ENCODE data around the gene POLE3.
"Not testable (repeated sequence)": the region's sequence is repeated elsewhere in the genome, so short reads cannot be mapped to it uniquely, and the experiment has no call there.

The POLE3 gene

GRCh38 chr9:113421726-113422125 is 11.3 kb upstream of the POLE3 start:
- H3K27ac Mint-ChIP-seq = no peak overlapping the region
- no peak overlapping the region for H3K4me3 Mint-ChIP-seq
- no peaks in the 10 kb centered on the region for H3K9me3 Mint-ChIP-seq
- H3K27me3 Mint-ChIP-seq (ENCODE audit: low read depth) = peaks cover 10% of the 10 kb centered on the region
- no peaks in the 10 kb centered on the region for H3K4me1 Mint-ChIP-seq (ENCODE audit: low read depth)
- no peaks in the 10 kb centered on the region for H3K36me3 Mint-ChIP-seq (ENCODE audit: low read depth)

GRCh38 chr9:113417370-113417769 is 6.9 kb upstream of the POLE3 start:
- Mint-ChIP-seq H3K9me3 (no peaks in the 10 kb centered on the region), H3K27ac (no peak overlapping the region), H3K4me3 (no peak overlapping the region), H3K4me1 (ENCODE audit: low read depth) (no peaks in the 10 kb centered on the region), H3K27me3 (ENCODE audit: low read depth) (peaks cover 6% of the 10 kb centered on the region), H3K36me3 (ENCODE audit: low read depth) (no peaks in the 10 kb centered on the region)

GRCh38 chr9:113416149-113416721 is 5.8 kb upstream of the POLE3 start:
- peaks cover 6% of the 10 kb centered on the region for H3K27me3 Mint-ChIP-seq (ENCODE audit: low read depth)
- no peaks in the 10 kb centered on the region for H3K36me3 Mint-ChIP-seq (ENCODE audit: low read depth)
- no peak overlapping the region for H3K4me3 Mint-ChIP-seq
- no peaks in the 10 kb centered on the region for H3K4me1 Mint-ChIP-seq (ENCODE audit: low read depth)
- H3K27ac Mint-ChIP-seq = no peak overlapping the region
- no peaks in the 10 kb centered on the region for H3K9me3 Mint-ChIP-seq

- Mint-ChIP-seq H3K9me3 (no peaks in the 10 kb centered on the region), H3K27me3 (ENCODE audit: low read depth) (no peaks in the 10 kb centered on the region), H3K4me1 (ENCODE audit: low read depth) (peaks cover 17% of the 10 kb centered on the region), H3K36me3 (ENCODE audit: low read depth) (peaks cover 25% of the 10 kb centered on the region), H3K27ac (peak overlapping the region; percentile 99), H3K4me3 (peak overlapping the region; percentile 97)
These were observed 630 bp downstream of the POLE3 start for GRCh38 chr9:113409883-113410206.

GRCh38 chr9:113409481-113409880 is 994 bp downstream of the POLE3 start:
- Mint-ChIP-seq H3K9me3 (no peaks in the 10 kb centered on the region), H3K4me3 (peak overlapping the region; percentile 97), H3K27ac (peak overlapping the region; percentile 99), H3K36me3 (ENCODE audit: low read depth) (peaks cover 25% of the 10 kb centered on the region), H3K4me1 (ENCODE audit: low read depth) (peaks cover 17% of the 10 kb centered on the region), H3K27me3 (ENCODE audit: low read depth) (no peaks in the 10 kb centered on the region)

GRCh38 chr9:113406873-113407511 is 3.5 kb downstream of the POLE3 start:
- Mint-ChIP-seq H3K4me1 (ENCODE audit: low read depth) (peaks cover 17% of the 10 kb centered on the region), H3K4me3 (peak overlapping the region; percentile 75), H3K27ac (peak overlapping the region; percentile 79), H3K36me3 (ENCODE audit: low read depth) (peaks cover 25% of the 10 kb centered on the region)
- not testable (repeated sequence) for H3K27me3 Mint-ChIP-seq (ENCODE audit: low read depth); H3K9me3 Mint-ChIP-seq

GRCh38 chr9:113406353-113406752 is 4.1 kb downstream of the POLE3 start:
- H3K4me1 Mint-ChIP-seq (ENCODE audit: low read depth) = peaks cover 24% of the 10 kb centered on the region
- H3K27me3 Mint-ChIP-seq (ENCODE audit: low read depth); H3K27ac Mint-ChIP-seq; H3K4me3 Mint-ChIP-seq; H3K9me3 Mint-ChIP-seq: not testable (repeated sequence)
- H3K36me3 Mint-ChIP-seq (ENCODE audit: low read depth) = peaks cover 25% of the 10 kb centered on the region

GRCh38 chr9:113403646-113404045 is 6.8 kb downstream of the POLE3 start:
- peaks cover 10% of the 10 kb centered on the region for H3K36me3 Mint-ChIP-seq (ENCODE audit: low read depth)
- no peaks in the 10 kb centered on the region for H3K9me3 Mint-ChIP-seq
- peaks cover 25% of the 10 kb centered on the region for H3K4me1 Mint-ChIP-seq (ENCODE audit: low read depth)
- no peaks in the 10 kb centered on the region for H3K27me3 Mint-ChIP-seq (ENCODE audit: low read depth)
- no peak overlapping the region for H3K27ac Mint-ChIP-seq
- H3K4me3 Mint-ChIP-seq = no peak overlapping the region

- H3K4me1 Mint-ChIP-seq (ENCODE audit: low read depth) = peaks cover 17% of the 10 kb centered on the region
- no peaks in the 10 kb centered on the region for H3K27me3 Mint-ChIP-seq (ENCODE audit: low read depth)
- no peaks in the 10 kb centered on the region for H3K36me3 Mint-ChIP-seq (ENCODE audit: low read depth)
- peak within 1 kb of the TSS; percentile 96 for H3K4me3 Mint-ChIP-seq
- H3K27ac Mint-ChIP-seq = peak within 1 kb of the TSS; percentile 89
- no peaks in the 10 kb centered on the region for H3K9me3 Mint-ChIP-seq
These were observed 9.3 kb downstream of the POLE3 start, which contains the start of gene ALAD for GRCh38 chr9:113401027-113401792. TSS of gene ALAD (minus strand) at chr9:113401284. CDS start at chr9:113393559, 7,725 bp downstream.

- H3K27me3 Mint-ChIP-seq (ENCODE audit: low read depth) = no peaks in the 10 kb centered on the region
- no peak overlapping the region for H3K27ac Mint-ChIP-seq
- peaks cover 3% of the 10 kb centered on the region for H3K36me3 Mint-ChIP-seq (ENCODE audit: low read depth)
- peaks cover 17% of the 10 kb centered on the region for H3K4me1 Mint-ChIP-seq (ENCODE audit: low read depth)
- H3K4me3 Mint-ChIP-seq = peak overlapping the region; percentile 73
- no peaks in the 10 kb centered on the region for H3K9me3 Mint-ChIP-seq
These were observed 10.8 kb downstream of the POLE3 start for GRCh38 chr9:113399646-113400200.

GRCh38 chr9:113398796-113399195 is 11.7 kb downstream of the POLE3 start:
- H3K9me3 Mint-ChIP-seq = no peaks in the 10 kb centered on the region
- peaks cover 3% of the 10 kb centered on the region for H3K36me3 Mint-ChIP-seq (ENCODE audit: low read depth)
- no peak overlapping the region for H3K4me3 Mint-ChIP-seq
- peaks cover 17% of the 10 kb centered on the region for H3K4me1 Mint-ChIP-seq (ENCODE audit: low read depth)
- no peak overlapping the region for H3K27ac Mint-ChIP-seq
- no peaks in the 10 kb centered on the region for H3K27me3 Mint-ChIP-seq (ENCODE audit: low read depth)

GRCh38 chr9:113397203-113397631 is 13.3 kb downstream of the POLE3 start:
- Mint-ChIP-seq H3K27me3 (ENCODE audit: low read depth) (no peaks in the 10 kb centered on the region), H3K4me3 (no peak overlapping the region), H3K36me3 (ENCODE audit: low read depth) (peaks cover 3% of the 10 kb centered on the region), H3K27ac (no peak overlapping the region), H3K9me3 (no peaks in the 10 kb centered on the region), H3K4me1 (ENCODE audit: low read depth) (peaks cover 17% of the 10 kb centered on the region)

GRCh38 chr9:113395000-113395861 is 15.2 kb downstream of the POLE3 start:
- H3K27me3 Mint-ChIP-seq (ENCODE audit: low read depth) = no peaks in the 10 kb centered on the region
- peaks cover 9% of the 10 kb centered on the region for H3K4me1 Mint-ChIP-seq (ENCODE audit: low read depth)
- H3K36me3 Mint-ChIP-seq (ENCODE audit: low read depth) = peaks cover 7% of the 10 kb centered on the region
- H3K27ac Mint-ChIP-seq = no peak overlapping the region
- no peaks in the 10 kb centered on the region for H3K9me3 Mint-ChIP-seq
- no peak overlapping the region for H3K4me3 Mint-ChIP-seq

GRCh38 chr9:113393281-113393680 is 17.2 kb downstream of the POLE3 start:
- Mint-ChIP-seq H3K36me3 (ENCODE audit: low read depth) (peaks cover 8% of the 10 kb centered on the region), H3K27me3 (ENCODE audit: low read depth) (no peaks in the 10 kb centered on the region), H3K4me1 (ENCODE audit: low read depth) (no peaks in the 10 kb centered on the region), H3K4me3 (no peak overlapping the region), H3K9me3 (no peaks in the 10 kb centered on the region), H3K27ac (no peak overlapping the region)

All from T-helper 1 cell treated with Interleukin-12 subunit alpha and Interleukin-12 subunit beta and Interleukin-4 antibody, amounts not matched to agents 30 μg/mL and 1 μg/mL, for 36 hours (primary cell).